Measurements from ENCODE around the gene PLEK. TPM values are rescaled to one million over a fixed set of nuclear protein-coding genes. Genes with fewer than 3 reads are reported as not detected.

The PLEK gene
- total and polyA plus RNA-seq, 10 of the 15 experiments (the other 5 are each of a cell fraction or from before 2014, with no cell fraction given), result 229 to 804 (median 362) TPM

DNA sequence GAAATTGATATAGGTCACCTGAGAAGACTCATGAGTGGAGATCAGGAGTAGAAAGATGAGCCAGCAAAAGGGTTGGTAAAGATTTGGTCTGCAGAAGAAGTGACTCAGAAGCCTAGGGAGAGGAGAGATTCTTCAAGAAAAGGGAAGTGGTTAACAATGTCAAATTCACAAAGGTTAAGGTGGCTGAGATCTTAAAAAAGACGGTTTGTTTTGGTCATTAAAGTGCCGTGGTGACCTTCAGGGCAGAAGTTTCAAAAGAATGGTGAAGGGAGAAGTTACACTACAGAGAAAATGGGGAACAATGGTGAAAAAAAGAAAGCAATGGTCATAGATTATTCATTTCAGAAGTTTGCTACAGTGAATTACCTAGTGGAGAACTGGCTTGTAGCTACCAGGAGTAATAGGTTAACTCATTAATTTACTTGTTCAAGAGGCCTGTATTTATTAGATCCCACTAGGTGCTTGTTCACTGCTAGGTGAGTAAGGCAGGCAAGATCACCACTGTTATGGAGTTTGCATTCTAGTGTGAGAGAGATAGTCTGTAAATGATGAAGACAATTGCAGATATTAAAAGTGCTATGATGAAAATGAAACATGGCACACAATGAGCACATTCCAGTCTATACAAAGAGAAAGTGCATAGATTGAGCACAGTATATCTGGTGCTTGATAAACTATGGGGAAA lies 59.0 kb downstream of the PLEK start (continued):
- TF ChIP-seq YBX1 (IDR thresholded peaks at IDR 0.05), result no peak
- no peak for TF ChIP-seq CBX3 (IDR thresholded peaks at IDR 0.05; ENCODE audit: borderline replicate concordance, low read depth)

GRCh38 chr2:68425503-68425902 lies 60.4 kb downstream of the PLEK start:
- in situ Hi-C loops (cut with MboI), result loop anchor here (25.0 kb wide), 1 partner anchor 1988 kb away; the partner anchor contains the start of gene MEIS1
- Histone ChIP-seq H4K20me1 (ENCODE audit: control insufficient read depth, insufficient read depth) (no peaks in the 10 kb centered on the region), H3K36me3 (ENCODE audit: control insufficient read depth in 2 of 2, insufficient read depth in 2 of 2, low read length in 1 of 2) (no peaks in the 10 kb centered on the region), H3K27me3 (replicated peaks in 1 of 2; ENCODE audit: control insufficient read depth in 2 of 2, insufficient read depth in 2 of 2, low read length in 1 of 2) (no peaks in the 10 kb centered on the region), H3K79me2 (ENCODE audit: control insufficient read depth, insufficient read depth, low read length) (no peaks in the 10 kb centered on the region; the same call in 1 of the 2 replicates), H3K4me3 (no peak overlapping the region), H3K9ac (ENCODE audit: control insufficient read depth, insufficient read depth, low read length) (no peak overlapping the region), H3K4me1 (ENCODE audit: control insufficient read depth, insufficient read depth, low read length) (peaks cover 57% of the 10 kb centered on the region), H3K9me3 (replicated peaks; ENCODE audit: control insufficient read depth, insufficient read depth, low read length) (no peaks in the 10 kb centered on the region; the same call in 2 of the 3 replicates), H2AFZ (ENCODE audit: control insufficient read depth, low read depth, low read length) (no peak overlapping the region), H3K4me2 (ENCODE audit: control insufficient read depth, insufficient read depth) (no peak overlapping the region), H3K27ac (ENCODE audit: control insufficient read depth, insufficient read depth) (peak overlapping the region; percentile 88)
- BruUV-seq (replicated peaks), result no TSS peak
- no peak for FAIRE-seq
- no peak for DNase-seq (ENCODE audit: low read depth, low spot score)
- ChIA-PET CTCF (interaction anchor here (0.8 to 8.8 kb wide), 6 partner anchors 11 to 64 kb away, joined by 3 to 91 read pairs (median 7); partner anchors contain the start of gene PLEK), POLR2A (interaction anchor here (1.4 to 6.3 kb wide), 6 partner anchors 10 to 58 kb away, joined by 3 to 69 read pairs (median 16); no protein-coding TSS in a partner anchor), RAD21 (ENCODE audit: unreplicated experiment) (interaction anchor here (0.7 to 7.8 kb wide), 10 partner anchors 9 to 41 kb away, joined by 3 to 116 read pairs (median 4); no protein-coding TSS in a partner anchor), SMC1A (ENCODE audit: uncharacterized antibody, unreplicated experiment) (interaction anchor here (0.7 to 11.0 kb wide), 15 partner anchors 11 to 241 kb away, joined by 3 to 200 read pairs (median 6); no protein-coding TSS in a partner anchor)
- 27% methylated on average over 3 of the region's 3 CpGs for WGBS (ENCODE audit: insufficient coverage, insufficient replicate concordance, low lambda C conversion rate, missing lambda C conversion rate)
- intact Hi-C loops (cut with micrococcal nuclease; ENCODE audit: unreplicated experiment), result no loop called here
- TF ChIP-seq ESRRA (IDR thresholded peaks at IDR 0.05; ENCODE audit: low read length) (no peak), SPI1 (IDR thresholded peaks at IDR 0.05; ENCODE audit: borderline replicate concordance, insufficient read depth, low read depth, low read length) (peak; percentile 77; the same call in 1 of the 2 replicates)
- ATAC-seq, result no peak

Data from GM12878 (cell line).